Stimulated activated CD4-positive, alpha-beta T cell treated with anti-CD3 and anti-CD28 coated beads, TNF-alpha, amount 100 ng/mL, for 24 hours (primary cell): ENCODE results near the gene TAF11L12.
"Not testable (repeated sequence)": the region's sequence is repeated elsewhere in the genome, so short reads cannot be mapped to it uniquely, and the experiment has no call there.

Experiments used
- DNase-seq, 3 experiments: peaks; one replicate each; pipeline ENCODE4 v3.0.0-alpha.2; 2020; ENCODE audit warnings: low read depth in 3 of 3

Gene TAF11L12

GRCh38 chr5:17610092-17610491 lies at the start of gene TAF11L12:
TSS of gene TAF11L12 (plus strand) at chr5:17610392.
- not testable (repeated sequence) for DNase-seq

GRCh38 chr5:17585658-17586057 lies 24.5 kb upstream of the TAF11L12 start, which contains the start of gene TAF11L7:
TSS of gene TAF11L7 (minus strand) at chr5:17585758.
- not testable (repeated sequence) for DNase-seq

- not testable (repeated sequence) for DNase-seq
These were observed 19.3 kb upstream of the TAF11L12 start, which contains the start of gene TAF11L8 for GRCh38 chr5:17590860-17591259. TSS of gene TAF11L8 (minus strand) at chr5:17590960.

- DNase-seq = not testable (repeated sequence)
These were observed 15.9 kb upstream of the TAF11L12 start, which contains the start of gene TAF11L9 for GRCh38 chr5:17594255-17594654. TSS of gene TAF11L9 (minus strand) at chr5:17594394.

GRCh38 chr5:17597728-17598127 lies 12.5 kb upstream of the TAF11L12 start, which contains the start of gene TAF11L10:
TSS of gene TAF11L10 (minus strand) at chr5:17597828.
- not testable (repeated sequence) for DNase-seq

GRCh38 chr5:17603880-17604279 lies 6.3 kb upstream of the TAF11L12 start, which contains the start of gene TAF11L11:
TSS of gene TAF11L11 (plus strand) at chr5:17604183.
- DNase-seq = not testable (repeated sequence)

- no peak for DNase-seq
These were observed 5.2 kb upstream of the TAF11L12 start for GRCh38 chr5:17604951-17605350.

GRCh38 chr5:17607461-17607860 lies 2.7 kb upstream of the TAF11L12 start:
- DNase-seq = not testable (repeated sequence)

GRCh38 chr5:17614872-17615605 lies 4.8 kb downstream of the TAF11L12 start:
- DNase-seq = no peak

GRCh38 chr5:17619354-17619753 lies 9.2 kb downstream of the TAF11L12 start:
- DNase-seq = no peak

- no peak for DNase-seq
These were observed 10.4 kb downstream of the TAF11L12 start for GRCh38 chr5:17620627-17621026.

GRCh38 chr5:17625686-17626085 lies 15.5 kb downstream of the TAF11L12 start:
- no peak for DNase-seq

- DNase-seq = not testable (repeated sequence)
These were observed 21.6 kb downstream of the TAF11L12 start, which contains the start of gene TAF11L13 for GRCh38 chr5:17631788-17632187. TSS of gene TAF11L13 (plus strand) at chr5:17632088.

- no peak for DNase-seq
These were observed 24.0 kb downstream of the TAF11L12 start, which contains the start of gene TAF11L14 for GRCh38 chr5:17634160-17634559. TSS of gene TAF11L14 (plus strand) at chr5:17634460.

GRCh38 chr5:17649232-17649631 lies 39.0 kb downstream of the TAF11L12 start:
- DNase-seq = not testable (repeated sequence)

GRCh38 chr5:17655201-17655759 lies 45.1 kb downstream of the TAF11L12 start:
- DNase-seq = not testable (repeated sequence)

GRCh38 chr5:17655921-17656320 lies 45.7 kb downstream of the TAF11L12 start:
- DNase-seq = no peak
